Osteoblast (primary cell): ENCODE measurements around the gene VPS26C. TPM values are rescaled to one million over a fixed set of nuclear protein-coding genes. Genes with fewer than 3 reads are reported as not detected.

Experiments
- DNase-seq: peaks from one replicate; pipeline ENCODE4 v3.0.0; 2011; ENCODE audit warnings: low spot score, mixed read lengths; ENCODE audit not compliant: insufficient read length; ENCODE audit errors: missing footprints
- H2AFZ ChIP-seq: 2 replicates; pipeline ENCODE4 v1.6.0; 2011; ENCODE audit warnings: mild to moderate bottlenecking, low read length
- H3K27ac ChIP-seq: 2 replicates; pipeline ENCODE4 v1.5.1; 2011; ENCODE audit warnings: mild to moderate bottlenecking, low read depth, low read length, moderate library complexity
- H3K27me3 ChIP-seq: 2 replicates; pipeline ENCODE4 v1.6.0; 2012; ENCODE audit warnings: mild to moderate bottlenecking, control low read depth, inconsistent platforms, low read length, moderate library complexity; ENCODE audit not compliant: insufficient read depth
- H3K36me3 ChIP-seq: 2 replicates; pipeline ENCODE4 v1.5.1; 2011; ENCODE audit warnings: mild to moderate bottlenecking, low read length, control low read depth, moderate library complexity; ENCODE audit not compliant: insufficient read depth
- H3K4me1 ChIP-seq: 2 replicates; pipeline ENCODE4 v1.5.1; 2011; ENCODE audit warnings: mild to moderate bottlenecking, low read length, control low read depth, moderate library complexity; ENCODE audit not compliant: insufficient read depth
- H3K4me2 ChIP-seq: 2 replicates; pipeline ENCODE4 v1.6.0; 2011; ENCODE audit warnings: mild to moderate bottlenecking, low read length; ENCODE audit not compliant: insufficient read depth
- H3K4me3 ChIP-seq: fragments of 200-600 bp; sonication (generic); 3 replicates; pipeline ENCODE4 v1.5.1; 2012; ENCODE audit warnings: mild to moderate bottlenecking, low read length, inconsistent platforms; ENCODE audit not compliant: insufficient read depth
- H3K79me2 ChIP-seq: 2 replicates; pipeline ENCODE4 v1.6.0; 2012; ENCODE audit warnings: mild to moderate bottlenecking, low read length, control low read depth, inconsistent platforms; ENCODE audit not compliant: insufficient read depth
- H3K9me3 ChIP-seq: 2 replicates; pipeline ENCODE4 v1.5.1; 2011; ENCODE audit warnings: low read depth, low read length, control low read depth
- H4K20me1 ChIP-seq: 2 replicates; pipeline ENCODE4 v1.6.0; 2012; ENCODE audit warnings: mild to moderate bottlenecking, low read length, control low read depth; ENCODE audit not compliant: insufficient read depth
- total RNA-seq: library from RNA; depleted of rRNA; stranded (reverse); fragments of >200 nt; gene quantifications from 2 replicates; pipeline ENCODE4 v1.2.3, GENCODE V29; 2012
- TF ChIP-seq, protein P1 (sequence below): IDR thresholded peaks from 2 replicates; pipeline ENCODE4 v1.5.1; 2011; ENCODE audit warnings: mild to moderate bottlenecking, low read depth, low read length, moderate library complexity; ENCODE audit errors: extremely low read depth

Gene VPS26C
- total RNA-seq, 1 donor = 91.9 TPM

DNA sequence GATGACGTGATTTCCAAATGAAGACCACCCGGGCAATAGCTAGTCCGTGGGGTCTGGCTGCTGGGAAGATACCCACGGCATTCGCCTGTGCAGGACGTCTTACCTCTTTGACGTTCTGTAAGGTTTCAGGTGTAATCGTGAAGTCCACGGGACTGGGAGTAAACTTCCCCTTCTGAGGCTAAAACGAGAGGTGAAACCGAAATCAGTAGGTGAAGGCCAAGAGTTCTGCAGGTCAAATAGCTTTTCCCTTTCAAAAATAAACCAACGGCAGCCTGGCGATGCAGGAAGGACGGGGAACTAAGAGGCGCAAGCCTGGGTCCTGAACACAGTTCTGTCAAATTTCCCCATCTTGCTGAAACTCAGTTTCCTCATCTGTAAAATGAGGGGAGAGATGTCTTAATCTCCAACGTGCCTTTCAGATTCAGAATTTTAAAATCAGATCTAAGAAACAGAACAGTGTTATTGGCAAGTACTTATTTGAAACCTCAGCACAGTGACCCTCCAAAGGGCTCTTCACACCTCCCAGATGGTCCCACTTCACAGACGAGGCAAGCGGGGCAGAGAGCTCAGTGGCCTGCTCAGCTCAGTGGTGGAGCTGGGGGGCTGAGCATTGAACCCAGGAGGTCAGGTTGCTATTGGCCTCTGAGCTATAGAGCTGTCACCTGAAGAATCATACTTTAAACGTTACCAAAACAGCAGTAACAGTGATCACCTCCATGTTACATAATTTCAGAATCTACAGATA is 34.7 kb downstream of the VPS26C start:
- H2AFZ ChIP-seq = no peak overlapping the region
- H4K20me1 ChIP-seq = peaks cover 2% of the 10 kb centered on the region
- no peaks in the 10 kb centered on the region for H3K9me3 ChIP-seq
- no peak for DNase-seq
- no peak overlapping the region for H3K4me2 ChIP-seq
- H3K27ac ChIP-seq = no peak overlapping the region
- peaks cover 8% of the 10 kb centered on the region for H3K79me2 ChIP-seq
- TF ChIP-seq, protein P1, sequence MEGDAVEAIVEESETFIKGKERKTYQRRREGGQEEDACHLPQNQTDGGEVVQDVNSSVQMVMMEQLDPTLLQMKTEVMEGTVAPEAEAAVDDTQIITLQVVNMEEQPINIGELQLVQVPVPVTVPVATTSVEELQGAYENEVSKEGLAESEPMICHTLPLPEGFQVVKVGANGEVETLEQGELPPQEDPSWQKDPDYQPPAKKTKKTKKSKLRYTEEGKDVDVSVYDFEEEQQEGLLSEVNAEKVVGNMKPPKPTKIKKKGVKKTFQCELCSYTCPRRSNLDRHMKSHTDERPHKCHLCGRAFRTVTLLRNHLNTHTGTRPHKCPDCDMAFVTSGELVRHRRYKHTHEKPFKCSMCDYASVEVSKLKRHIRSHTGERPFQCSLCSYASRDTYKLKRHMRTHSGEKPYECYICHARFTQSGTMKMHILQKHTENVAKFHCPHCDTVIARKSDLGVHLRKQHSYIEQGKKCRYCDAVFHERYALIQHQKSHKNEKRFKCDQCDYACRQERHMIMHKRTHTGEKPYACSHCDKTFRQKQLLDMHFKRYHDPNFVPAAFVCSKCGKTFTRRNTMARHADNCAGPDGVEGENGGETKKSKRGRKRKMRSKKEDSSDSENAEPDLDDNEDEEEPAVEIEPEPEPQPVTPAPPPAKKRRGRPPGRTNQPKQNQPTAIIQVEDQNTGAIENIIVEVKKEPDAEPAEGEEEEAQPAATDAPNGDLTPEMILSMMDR = no peak
- H3K36me3 ChIP-seq = peaks cover 66% of the 10 kb centered on the region
- H3K27me3 ChIP-seq = no peaks in the 10 kb centered on the region
- H3K4me1 ChIP-seq = no peaks in the 10 kb centered on the region
- H3K4me3 ChIP-seq = no peak overlapping the region

DNA sequence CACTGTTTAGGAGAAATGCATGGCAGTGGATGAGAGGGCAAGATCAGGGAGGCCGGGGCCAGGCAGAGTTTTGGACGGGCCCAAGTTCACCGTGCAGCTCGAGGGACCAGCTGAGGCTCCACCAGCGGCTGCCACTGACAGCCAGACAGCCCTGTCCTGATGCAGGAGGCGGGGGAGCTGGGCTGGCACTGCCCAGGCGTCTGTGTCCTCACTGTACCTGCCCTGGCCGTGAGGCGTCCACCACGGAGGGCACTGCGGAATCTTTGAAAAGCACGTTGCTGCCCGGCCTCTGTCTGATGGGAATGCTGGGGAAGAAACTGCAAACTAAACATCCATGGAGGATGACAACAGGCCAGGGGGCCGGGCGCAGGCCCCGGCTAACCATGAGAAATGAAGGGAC is 35.5 kb downstream of the VPS26C start:
- TF ChIP-seq, protein P1 = no peak
- no peaks in the 10 kb centered on the region for H3K4me1 ChIP-seq
- H4K20me1 ChIP-seq = no peaks in the 10 kb centered on the region
- H3K27me3 ChIP-seq = no peaks in the 10 kb centered on the region
- no peak overlapping the region for H3K4me3 ChIP-seq
- no peak overlapping the region for H3K4me2 ChIP-seq
- no peak overlapping the region for H3K27ac ChIP-seq
- H2AFZ ChIP-seq = no peak overlapping the region
- H3K79me2 ChIP-seq = peaks cover 6% of the 10 kb centered on the region
- H3K36me3 ChIP-seq = peaks cover 65% of the 10 kb centered on the region
- DNase-seq = no peak
- H3K9me3 ChIP-seq = no peaks in the 10 kb centered on the region

DNA sequence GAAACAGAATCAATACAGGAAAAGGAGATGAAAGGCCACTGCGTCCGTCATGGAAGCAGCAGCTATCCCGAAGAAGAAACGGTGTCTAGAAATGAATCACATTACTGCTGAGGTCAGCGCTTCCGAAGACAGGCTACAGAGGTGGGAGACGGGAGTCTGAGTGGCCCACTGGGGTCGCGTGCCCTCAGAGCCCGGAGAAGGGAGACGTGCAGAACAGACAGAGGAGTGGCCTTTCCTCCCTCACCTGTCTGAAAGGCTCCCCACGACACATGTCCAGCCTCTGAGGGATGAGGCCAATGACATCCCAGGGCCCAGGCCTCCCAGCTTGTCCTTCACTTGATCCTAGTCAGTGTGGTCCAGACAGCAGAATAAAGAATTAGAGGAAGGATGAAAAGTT is 35.9 kb downstream of the VPS26C start:
- peaks cover 65% of the 10 kb centered on the region for H3K36me3 ChIP-seq
- H3K9me3 ChIP-seq = no peaks in the 10 kb centered on the region
- TF ChIP-seq, protein P1 = no peak
- no peaks in the 10 kb centered on the region for H3K27me3 ChIP-seq
- no peaks in the 10 kb centered on the region for H4K20me1 ChIP-seq
- H3K79me2 ChIP-seq = peaks cover 6% of the 10 kb centered on the region
- no peak overlapping the region for H3K4me3 ChIP-seq
- no peak overlapping the region for H3K27ac ChIP-seq
- no peak overlapping the region for H2AFZ ChIP-seq
- no peaks in the 10 kb centered on the region for H3K4me1 ChIP-seq
- no peak for DNase-seq
- H3K4me2 ChIP-seq = no peak overlapping the region

DNA sequence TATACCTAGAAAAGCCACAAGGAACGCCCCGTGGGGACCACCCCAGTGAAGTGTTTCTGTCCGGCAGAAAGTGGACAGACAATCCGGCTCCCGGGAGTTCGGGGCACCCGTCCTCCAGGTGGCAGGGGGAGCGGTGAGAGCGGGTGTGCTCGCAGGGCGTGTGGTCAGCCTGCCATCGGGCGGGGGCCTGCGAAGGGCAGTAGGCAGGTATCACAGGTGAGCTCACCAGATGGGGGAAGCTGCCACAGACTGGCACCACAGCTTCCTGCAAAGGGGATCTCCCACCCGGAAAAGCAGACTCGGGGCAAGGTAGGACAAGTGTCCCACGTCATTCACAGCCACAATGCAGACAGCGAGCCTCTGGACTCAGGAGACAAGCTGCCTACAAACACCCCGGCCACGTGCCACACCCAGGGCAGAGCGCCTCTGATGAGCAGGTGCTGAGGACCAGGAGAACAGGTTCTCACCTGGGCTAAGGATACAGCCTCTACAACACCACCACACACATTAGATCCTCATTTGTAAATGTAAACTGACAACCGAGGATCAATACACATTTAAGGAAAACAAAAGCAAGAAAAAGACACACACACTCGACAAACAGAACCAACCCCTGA is 36.4 kb downstream of the VPS26C start:
- no peaks in the 10 kb centered on the region for H3K4me1 ChIP-seq
- H3K27me3 ChIP-seq = no peaks in the 10 kb centered on the region
- H3K4me3 ChIP-seq = no peak overlapping the region
- DNase-seq = no peak
- peaks cover 6% of the 10 kb centered on the region for H3K79me2 ChIP-seq
- H3K9me3 ChIP-seq = no peaks in the 10 kb centered on the region
- TF ChIP-seq, protein P1 = no peak
- H3K27ac ChIP-seq = no peak overlapping the region
- H3K36me3 ChIP-seq = peaks cover 66% of the 10 kb centered on the region
- H3K4me2 ChIP-seq = no peak overlapping the region
- H4K20me1 ChIP-seq = no peaks in the 10 kb centered on the region
- no peak overlapping the region for H2AFZ ChIP-seq
